Measurements from ENCODE around the gene CELA2B.
"Not testable (repeated sequence)": the region's sequence is repeated elsewhere in the genome, so short reads cannot be mapped to it uniquely, and the experiment has no call there.

CELA2B gene

GRCh38 chr1:15445390-15446122 lies 30.3 kb upstream of the CELA2B start:
- DNase-seq = no peak

- no peak for DNase-seq
Measured at GRCh38 chr1:15446212-15446611, 29.7 kb upstream of the CELA2B start.

GRCh38 chr1:15448877-15449462 lies 26.9 kb upstream of the CELA2B start:
- no peak for DNase-seq

- no peak for DNase-seq
Measured at GRCh38 chr1:15449567-15449966, 26.3 kb upstream of the CELA2B start.

- DNase-seq = no peak
Measured at GRCh38 chr1:15451014-15451722, 24.7 kb upstream of the CELA2B start.

- DNase-seq = no peak
Measured at GRCh38 chr1:15452216-15452615, 23.7 kb upstream of the CELA2B start.

GRCh38 chr1:15452866-15453571 lies 22.9 kb upstream of the CELA2B start:
- DNase-seq = no peak

- DNase-seq = no peak
Measured at GRCh38 chr1:15453734-15454133, 22.2 kb upstream of the CELA2B start.

- DNase-seq = no peak
Measured at GRCh38 chr1:15454256-15454655, 21.6 kb upstream of the CELA2B start.

- DNase-seq = no peak
Measured at GRCh38 chr1:15455522-15455921, 20.4 kb upstream of the CELA2B start.

- no peak for DNase-seq
Measured at GRCh38 chr1:15456313-15456954, 19.5 kb upstream of the CELA2B start, which contains the start of gene CELA2A. Gene CELA2A, plus strand, starts transcription at chr1:15456732. Its CDS starts 22 bp downstream, at chr1:15456754.

- DNase-seq = no peak
Measured at GRCh38 chr1:15457585-15457984, 18.3 kb upstream of the CELA2B start.

GRCh38 chr1:15458388-15458787 lies 17.5 kb upstream of the CELA2B start:
- not testable (repeated sequence) for DNase-seq

- no peak for DNase-seq
Measured at GRCh38 chr1:15459771-15460707, 15.9 kb upstream of the CELA2B start.

GRCh38 chr1:15460708-15461095 lies 15.2 kb upstream of the CELA2B start:
- DNase-seq = no peak

- DNase-seq = not testable (repeated sequence)
Measured at GRCh38 chr1:15463064-15463800, 12.7 kb upstream of the CELA2B start.

GRCh38 chr1:15463926-15464322 lies 12.0 kb upstream of the CELA2B start:
- not testable (repeated sequence) for DNase-seq

GRCh38 chr1:15465674-15466073 lies 10.2 kb upstream of the CELA2B start:
- no peak for DNase-seq

- DNase-seq = not testable (repeated sequence)
Measured at GRCh38 chr1:15466955-15467625, 8.8 kb upstream of the CELA2B start.

- no peak for DNase-seq
Measured at GRCh38 chr1:15468145-15468544, 7.8 kb upstream of the CELA2B start.
